HEK293 (cell line): ENCODE measurements around the gene BDNF.

ENCODE experiments used
- ATF2 ChIP-seq: fragments of 450-650 bp; formaldehyde crosslinking; IDR thresholded peaks from 2 replicates; pipeline ENCODE4 v1.5.1; 2016; ENCODE audit warnings: missing biosample characterization, missing genetic modification characterization, low read depth
- EGR2 ChIP-seq: fragments of 450-650 bp; formaldehyde crosslinking; IDR thresholded peaks from 2 replicates; pipeline ENCODE4 v1.5.1; 2016; ENCODE audit warnings: low read depth, missing biosample characterization, missing genetic modification characterization
- GLIS2 ChIP-seq: fragments of 450-650 bp; formaldehyde crosslinking; IDR thresholded peaks from 2 replicates; pipeline ENCODE4 v1.5.1; 2016; ENCODE audit warnings: missing biosample characterization, missing genetic modification characterization
- PRDM10 ChIP-seq: fragments of 450-650 bp; formaldehyde crosslinking; IDR thresholded peaks from 2 replicates; pipeline ENCODE4 v1.5.1; 2016; ENCODE audit warnings: missing biosample characterization, missing genetic modification characterization
- REST ChIP-seq: fragments of 450-650 bp; formaldehyde crosslinking; IDR thresholded peaks from 2 replicates; pipeline ENCODE4 v1.5.1; 2016; ENCODE audit warnings: missing biosample characterization, missing genetic modification characterization
- TSHZ1 ChIP-seq: fragments of 450-650 bp; formaldehyde crosslinking; IDR thresholded peaks from 2 replicates; pipeline ENCODE4 v1.5.1; 2016; ENCODE audit warnings: missing biosample characterization, missing genetic modification characterization, borderline replicate concordance
- WT1 ChIP-seq: fragments of 450-650 bp; formaldehyde crosslinking; IDR thresholded peaks from 2 replicates; pipeline ENCODE4 v1.5.1; 2016; ENCODE audit warnings: missing biosample characterization, missing genetic modification characterization
- ZBTB20 ChIP-seq: fragments of 450-650 bp; formaldehyde crosslinking; IDR thresholded peaks from 2 replicates; pipeline ENCODE4 v1.5.1; 2016; ENCODE audit warnings: missing biosample characterization, missing genetic modification characterization
- ZBTB6 ChIP-seq: fragments of 450-650 bp; formaldehyde crosslinking; IDR thresholded peaks from 2 replicates; pipeline ENCODE4 v1.5.1; 2017; ENCODE audit warnings: missing biosample characterization, missing genetic modification characterization
- ZNF10 ChIP-seq: fragments of 450-650 bp; formaldehyde crosslinking; IDR thresholded peaks from 2 replicates; pipeline ENCODE4 v1.5.1; 2017; ENCODE audit warnings: missing biosample characterization, missing genetic modification characterization
- ZNF121 ChIP-seq: fragments of 450-650 bp; formaldehyde crosslinking; IDR thresholded peaks from 2 replicates; pipeline ENCODE4 v1.5.1; 2016; ENCODE audit warnings: missing biosample characterization, missing genetic modification characterization
- ZNF174 ChIP-seq: fragments of 450-650 bp; formaldehyde crosslinking; IDR thresholded peaks from 2 replicates; pipeline ENCODE4 v1.5.0; 2017; ENCODE audit warnings: missing biosample characterization, mild to moderate bottlenecking, missing genetic modification characterization
- ZNF223 ChIP-seq: fragments of 450-650 bp; formaldehyde crosslinking; IDR thresholded peaks from 2 replicates; pipeline ENCODE4 v1.5.1; 2016; ENCODE audit warnings: missing biosample characterization, missing genetic modification characterization
- ZNF280C ChIP-seq: fragments of 450-650 bp; formaldehyde crosslinking; IDR thresholded peaks from 2 replicates; pipeline ENCODE4 v1.5.1; 2016; ENCODE audit warnings: missing biosample characterization, missing genetic modification characterization
- ZNF302 ChIP-seq: fragments of 450-650 bp; formaldehyde crosslinking; IDR thresholded peaks from 2 replicates; pipeline ENCODE4 v1.5.1; 2016; ENCODE audit warnings: missing biosample characterization, missing genetic modification characterization, low read depth
- ZNF530 ChIP-seq: fragments of 450-650 bp; formaldehyde crosslinking; IDR thresholded peaks from 2 replicates; pipeline ENCODE4 v1.5.1; 2016; ENCODE audit warnings: low read depth, missing biosample characterization, missing genetic modification characterization
- ZNF561 ChIP-seq: fragments of 450-650 bp; IDR thresholded peaks from 2 replicates; pipeline ENCODE4 v1.5.1; 2018; ENCODE audit warnings: missing biosample characterization, missing genetic modification characterization, borderline replicate concordance
- ZNF654 ChIP-seq: fragments of 450-650 bp; formaldehyde crosslinking; IDR thresholded peaks from 2 replicates; pipeline ENCODE4 v1.5.1; 2016; ENCODE audit warnings: low read depth, missing biosample characterization, missing genetic modification characterization
- ZNF677 ChIP-seq: fragments of 450-650 bp; IDR thresholded peaks from 2 replicates; pipeline ENCODE4 v1.5.0; 2018; ENCODE audit warnings: missing biosample characterization, mild to moderate bottlenecking, missing genetic modification characterization, moderate library complexity
- ZNF692 ChIP-seq: fragments of 450-650 bp; formaldehyde crosslinking; IDR thresholded peaks from 2 replicates; pipeline ENCODE4 v1.5.1; 2016; ENCODE audit warnings: missing biosample characterization, missing genetic modification characterization
- ZNF747 ChIP-seq: fragments of 450-650 bp; formaldehyde crosslinking; IDR thresholded peaks from 2 replicates; pipeline ENCODE4 v1.5.1; 2016; ENCODE audit warnings: missing biosample characterization, missing genetic modification characterization
- ZNF76 ChIP-seq: fragments of 450-650 bp; formaldehyde crosslinking; IDR thresholded peaks from 2 replicates; pipeline ENCODE4; 2016; ENCODE audit warnings: low read depth, missing biosample characterization, missing genetic modification characterization, borderline replicate concordance
- ZNF837 ChIP-seq: fragments of 450-650 bp; formaldehyde crosslinking; IDR thresholded peaks from 2 replicates; pipeline ENCODE4 v1.5.1; 2016; ENCODE audit warnings: missing biosample characterization, missing genetic modification characterization

The BDNF gene

GRCh38 chr11:27717801-27718229 is 17.6 kb upstream of the BDNF start (continued):
- TF ChIP-seq GLIS2 (no peak), REST (tag by site-specific recombination) (no peak), ZNF223 (tag by site-specific recombination) (peak; percentile 26; the same call in 1 of the 2 replicates), ZBTB20 (tag by site-specific recombination) (peak; percentile 45; the same call in 1 of the 2 replicates), ZBTB6 (tag by site-specific recombination) (no peak), ZNF561 (tag by site-specific recombination) (no peak), ATF2 (tag by site-specific recombination) (peak; percentile 78), ZNF302 (tag by site-specific recombination) (no peak), ZNF10 (tag by site-specific recombination) (no peak), TSHZ1 (tag by site-specific recombination) (no peak), ZNF76 (no peak), ZNF837 (tag by site-specific recombination) (no peak), ZNF654 (no peak), ZNF530 (tag by site-specific recombination) (no peak), ZNF692 (tag by site-specific recombination) (no peak), ZNF174 (no peak), WT1 (no peak), PRDM10 (peak; percentile 44), EGR2 (tag by site-specific recombination) (no peak), ZNF677 (tag by site-specific recombination) (no peak), ZNF747 (no peak), ZNF121 (no peak), ZNF280C (no peak)
